Natural killer cell (primary cell): ENCODE results near the gene MGAT5B. TPM values are rescaled to one million over a fixed set of nuclear protein-coding genes. Genes with fewer than 3 reads are reported as not detected.
"Not testable (repeated sequence)": the region's sequence is repeated elsewhere in the genome, so short reads cannot be mapped to it uniquely, and the experiment has no call there.

Source experiments
- ATAC-seq, 3 donors: fragments of 150-1000 bp in 2 of 3; fragments of 200-7000 bp in 1 of 3; cut with Tn5 transposase; 1 replicate in 1 of 3; 2 replicates in 2 of 3; pipeline ENCODE4 v1.10.0; 2021; ENCODE audit warnings: mild to moderate bottlenecking in 2 of 3, moderate library complexity in 2 of 3
- DNase-seq, 2 donors: peaks; one replicate each; pipeline versions ENCODE4 v3.0.0 to v3.0.0-alpha.2; 2013 to 2021; ENCODE audit warnings: mixed read lengths in 1 of 2
- H3K27ac ChIP-seq: one replicate; pipeline ENCODE4 v1.5.1; 2013; ENCODE audit warnings: mild to moderate bottlenecking, low read length
- H3K27me3 ChIP-seq: one replicate; pipeline ENCODE4 v1.6.1; 2013; ENCODE audit warnings: low read length; ENCODE audit not compliant: control insufficient read depth, insufficient read depth
- H3K36me3 ChIP-seq: one replicate; pipeline ENCODE4 v1.6.1; 2013; ENCODE audit warnings: low read length; ENCODE audit not compliant: control insufficient read depth, insufficient read depth
- H3K4me1 ChIP-seq: one replicate; pipeline ENCODE4 v1.6.1; 2013; ENCODE audit warnings: low read length; ENCODE audit not compliant: control insufficient read depth, insufficient read depth
- H3K4me3 ChIP-seq: one replicate; pipeline ENCODE4 v1.5.1; 2013; ENCODE audit warnings: low read length
- H3K9me3 ChIP-seq: one replicate; pipeline ENCODE4 v1.6.1; 2013; ENCODE audit warnings: low read length; ENCODE audit not compliant: control insufficient read depth, insufficient read depth
- H3K27ac Mint-ChIP-seq, 2 donors: one replicate each; pipeline ENCODE4 v1.8.0; 2022; ENCODE audit warnings: mild to moderate bottlenecking in 2 of 2, mixed read lengths in 2 of 2, moderate library complexity in 1 of 2
- H3K27me3 Mint-ChIP-seq, 2 donors: one replicate each; pipeline ENCODE4 v1.8.0; 2022; ENCODE audit warnings: low read depth in 2 of 2, mixed read lengths in 2 of 2
- H3K36me3 Mint-ChIP-seq: one replicate; pipeline ENCODE4 v1.8.0; 2022; ENCODE audit warnings: mixed read lengths
- H3K4me1 Mint-ChIP-seq, 2 donors: one replicate each; pipeline ENCODE4 v1.8.0; 2022; ENCODE audit warnings: mixed read lengths in 2 of 2
- H3K4me3 Mint-ChIP-seq: one replicate; pipeline ENCODE4 v1.8.0; 2022; ENCODE audit warnings: mild to moderate bottlenecking, moderate library complexity, mixed read lengths
- H3K9me3 Mint-ChIP-seq, 2 donors: one replicate each; pipeline ENCODE4 v1.8.0; 2022; ENCODE audit warnings: mixed read lengths in 2 of 2
- CTCF ChIP-seq: fragments of 200-600 bp; IDR thresholded peaks from one replicate; pipeline ENCODE4 v1.8.0; 2022; ENCODE audit warnings: antibody characterized with exemption
- WGBS: methylation state at CpG from one replicate; pipeline ENCODE4 v1.1.7; 2013; ENCODE audit warnings: missing lambda C conversion rate; ENCODE audit not compliant: insufficient coverage; 5-methylcytosine and 5-hydroxymethylcytosine counted together
- intact Hi-C: fragments of 100-400 bp; cut with micrococcal nuclease; formaldehyde crosslinking; loops from one replicate; pipeline ENCODE4 v1.14.2; 2022
- total RNA-seq, 4 donors: library from RNA; stranded (reverse); fragments of 120-200 nt in 1 of 4; gene quantifications; one replicate each; pipeline versions ENCODE4 v1.2.3 to v1.2.4, GENCODE V29; 2013 to 2022

The MGAT5B gene
- total RNA-seq, 3 donors from 2014 or later (not counting 1 experiment from before 2014, with no cell fraction given), result not detected

GRCh38 chr17:76841776-76842405, 26.3 kb upstream of the MGAT5B start:
- Mint-ChIP-seq H3K36me3 (no peaks in the 10 kb centered on the region), H3K4me3 (peak overlapping the region; percentile 25), H3K9me3 (no peaks in the 10 kb centered on the region), H3K27me3 (peaks cover 24 to 27% of the 10 kb centered on the region in 2 donors), H3K27ac (no peak overlapping the region), H3K4me1 (peaks cover 16 to 24% of the 10 kb centered on the region in 2 donors)
- ATAC-seq (no peak), DNase-seq (peak in 1 of 2 donors; percentile 15)
- Histone ChIP-seq H3K4me3 (no peak overlapping the region), H3K27me3 (peaks cover 15% of the 10 kb centered on the region), H3K9me3 (no peaks in the 10 kb centered on the region), H3K27ac (no peak overlapping the region), H3K36me3 (no peaks in the 10 kb centered on the region), H3K4me1 (peaks cover 16% of the 10 kb centered on the region)
- no peak for TF ChIP-seq CTCF
- intact Hi-C loops, result no loop called here
- 12% methylated on average over 10 of the region's 10 CpGs for WGBS

GRCh38 chr17:76843068-76843467, 25.1 kb upstream of the MGAT5B start:
- intact Hi-C loops, H3K9me3 Mint-ChIP-seq, H3K27ac ChIP-seq, H3K9me3 ChIP-seq, DNase-seq, H3K4me3 Mint-ChIP-seq, ATAC-seq, H3K4me3 ChIP-seq, H3K36me3 ChIP-seq, H3K27ac Mint-ChIP-seq, H3K36me3 Mint-ChIP-seq: not testable (repeated sequence)
- peaks cover 24 to 29% of the 10 kb centered on the region in 2 donors for H3K27me3 Mint-ChIP-seq
- Histone ChIP-seq H3K27me3 (peaks cover 15% of the 10 kb centered on the region), H3K4me1 (peaks cover 16% of the 10 kb centered on the region)
- WGBS, result 91% methylated on average over 6 of the region's 6 CpGs
- peaks cover 16 to 24% of the 10 kb centered on the region in 2 donors for H3K4me1 Mint-ChIP-seq

- no peaks in the 10 kb centered on the region for H3K9me3 ChIP-seq
- no peaks in the 10 kb centered on the region for H3K36me3 ChIP-seq
- peaks cover 15% of the 10 kb centered on the region for H3K27me3 ChIP-seq
- H3K27ac ChIP-seq, result no peak overlapping the region
- no peak overlapping the region for H3K4me3 Mint-ChIP-seq
- peaks cover 16% of the 10 kb centered on the region for H3K4me1 ChIP-seq
- H3K4me1 Mint-ChIP-seq, result peaks cover 16 to 23% of the 10 kb centered on the region in 2 donors
- H3K36me3 Mint-ChIP-seq, result no peaks in the 10 kb centered on the region
- H3K27ac Mint-ChIP-seq, result no peak overlapping the region
- no peak for ATAC-seq
- no peaks in the 10 kb centered on the region for H3K9me3 Mint-ChIP-seq
- WGBS, result 57% methylated on average over 10 of the region's 10 CpGs
- H3K4me3 ChIP-seq, result no peak overlapping the region
- intact Hi-C loops, result no loop called here
- no peak for DNase-seq
- TF ChIP-seq CTCF, result no peak
- H3K27me3 Mint-ChIP-seq, result peaks cover 24 to 29% of the 10 kb centered on the region in 2 donors
Measured at GRCh38 chr17:76843703-76844484, 24.3 kb upstream of the MGAT5B start.

- Mint-ChIP-seq H3K9me3 (no peaks in the 10 kb centered on the region), H3K4me3 (no peak overlapping the region), H3K4me1 (peaks cover 15 to 18% of the 10 kb centered on the region in 2 donors), H3K36me3 (no peaks in the 10 kb centered on the region), H3K27me3 (peaks cover 24 to 29% of the 10 kb centered on the region in 2 donors), H3K27ac (no peak overlapping the region)
- H3K9me3 ChIP-seq, result no peaks in the 10 kb centered on the region
- H3K27ac ChIP-seq, result no peak overlapping the region
- no peaks in the 10 kb centered on the region for H3K36me3 ChIP-seq
- DNase-seq, result no peak
- peaks cover 15% of the 10 kb centered on the region for H3K27me3 ChIP-seq
- TF ChIP-seq CTCF, result no peak
- H3K4me1 ChIP-seq, result peaks cover 12% of the 10 kb centered on the region
- 74% methylated on average over 4 of the region's 4 CpGs for WGBS
- intact Hi-C loops, result no loop called here
- H3K4me3 ChIP-seq, result no peak overlapping the region
- ATAC-seq, result no peak
Measured at GRCh38 chr17:76844485-76844829, 23.7 kb upstream of the MGAT5B start.
